AG04450 (cell line): Measurements from ENCODE around the gene PTEN. TPM values are rescaled to one million over a fixed set of nuclear protein-coding genes. Genes with fewer than 3 reads are reported as not detected.

Experiments
- CTCF ChIA-PET: fragments of 300-600, 350-600 bp; formaldehyde crosslinking; extraction: SDS; loops from one replicate; lab custom pipeline; 2022; ENCODE audit warnings: antibody characterized with exemption, inconsistent platforms; lab: Charles Lee
- POLR2A ChIA-PET: fragments of 350-600 bp; formaldehyde crosslinking; extraction: SDS; loops from one replicate; lab custom pipeline; 2021; ENCODE audit warnings: antibody characterized with exemption, inconsistent platforms; lab: Yijun Ruan, JAX
- DNase-seq: peaks from one replicate; pipeline ENCODE4 v3.0.0-alpha.2; 2011; ENCODE audit warnings: low read depth, low spot score
- H3K27ac ChIP-seq: one replicate; pipeline ENCODE4 v1.5.1; 2012; ENCODE audit warnings: low read depth, low read length, control low read depth
- H3K27me3 ChIP-seq: one replicate; pipeline ENCODE4 v1.6.0; 2012; ENCODE audit warnings: low read length; ENCODE audit not compliant: control insufficient read depth, insufficient read depth
- H3K4me3 ChIP-seq: 2 replicates; pipeline ENCODE4 v1.5.1; 2011; ENCODE audit warnings: mild to moderate bottlenecking, low read depth, low read length, control low read depth
- H3K9me3 ChIP-seq: 2 replicates; pipeline ENCODE4 v1.5.1; 2012; ENCODE audit warnings: low read length; ENCODE audit not compliant: control insufficient read depth, insufficient read depth
- polyA plus RNA-seq: library from polyadenylated mRNA; depleted of rRNA; stranded (reverse); fragments of >200 nt; gene quantifications from 2 replicates; pipeline ENCODE4 v1.2.3, GENCODE V29; 2011
- TF ChIP-seq, protein P1 (sequence below): IDR thresholded peaks from 2 replicates; pipeline ENCODE4 v1.5.1; 2011; ENCODE audit warnings: low read depth, low read length, control low read depth, inconsistent platforms

Gene PTEN
- polyA plus RNA-seq, 1 experiment: 96.1 TPM

GRCh38 chr10:87928996-87929395 is 65.6 kb downstream of the PTEN start:
- no peak for DNase-seq
- Histone ChIP-seq H3K9me3 (no peaks in the 10 kb centered on the region), H3K4me3 (no peak overlapping the region), H3K27me3 (no peaks in the 10 kb centered on the region), H3K27ac (no peak overlapping the region)
- ChIA-PET POLR2A (no interaction called here), CTCF (no interaction called here)
- TF ChIP-seq, protein P1, sequence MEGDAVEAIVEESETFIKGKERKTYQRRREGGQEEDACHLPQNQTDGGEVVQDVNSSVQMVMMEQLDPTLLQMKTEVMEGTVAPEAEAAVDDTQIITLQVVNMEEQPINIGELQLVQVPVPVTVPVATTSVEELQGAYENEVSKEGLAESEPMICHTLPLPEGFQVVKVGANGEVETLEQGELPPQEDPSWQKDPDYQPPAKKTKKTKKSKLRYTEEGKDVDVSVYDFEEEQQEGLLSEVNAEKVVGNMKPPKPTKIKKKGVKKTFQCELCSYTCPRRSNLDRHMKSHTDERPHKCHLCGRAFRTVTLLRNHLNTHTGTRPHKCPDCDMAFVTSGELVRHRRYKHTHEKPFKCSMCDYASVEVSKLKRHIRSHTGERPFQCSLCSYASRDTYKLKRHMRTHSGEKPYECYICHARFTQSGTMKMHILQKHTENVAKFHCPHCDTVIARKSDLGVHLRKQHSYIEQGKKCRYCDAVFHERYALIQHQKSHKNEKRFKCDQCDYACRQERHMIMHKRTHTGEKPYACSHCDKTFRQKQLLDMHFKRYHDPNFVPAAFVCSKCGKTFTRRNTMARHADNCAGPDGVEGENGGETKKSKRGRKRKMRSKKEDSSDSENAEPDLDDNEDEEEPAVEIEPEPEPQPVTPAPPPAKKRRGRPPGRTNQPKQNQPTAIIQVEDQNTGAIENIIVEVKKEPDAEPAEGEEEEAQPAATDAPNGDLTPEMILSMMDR: no peak

DNA sequence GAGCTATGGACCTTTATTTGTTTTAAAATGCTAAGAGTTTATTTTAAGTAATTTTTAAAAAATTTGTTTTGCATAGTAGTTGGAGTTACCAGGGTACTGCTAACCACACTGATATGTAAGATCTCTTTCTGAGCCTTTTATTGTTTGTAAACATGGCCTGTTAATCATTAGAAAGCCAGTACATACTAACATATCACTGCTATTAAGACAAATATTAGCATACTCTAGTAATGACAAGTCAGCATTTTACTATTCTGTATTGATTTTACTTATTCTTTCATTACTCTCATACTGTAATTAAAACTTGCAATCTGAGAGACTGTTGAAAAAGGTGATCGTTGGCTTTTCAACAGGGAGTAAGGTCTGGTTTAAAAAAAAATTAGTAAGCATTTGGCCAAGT is 66.7 kb downstream of the PTEN start:
- TF ChIP-seq, protein P1: no peak
- CTCF ChIA-PET: interaction anchor here (0.6 kb wide), 1 partner anchor 250 kb away, joined by 3 read pairs; no protein-coding TSS in a partner anchor
- no peak overlapping the region for H3K27ac ChIP-seq
- no peak overlapping the region for H3K4me3 ChIP-seq
- POLR2A ChIA-PET: no interaction called here
- no peaks in the 10 kb centered on the region for H3K9me3 ChIP-seq
- no peak for DNase-seq
- no peaks in the 10 kb centered on the region for H3K27me3 ChIP-seq

GRCh38 chr10:87930934-87931835 is 67.8 kb downstream of the PTEN start:
- ChIA-PET CTCF (no interaction called here), POLR2A (no interaction called here)
- TF ChIP-seq, protein P1: no peak
- Histone ChIP-seq H3K4me3 (no peak overlapping the region), H3K9me3 (no peaks in the 10 kb centered on the region), H3K27me3 (no peaks in the 10 kb centered on the region), H3K27ac (no peak overlapping the region)
- DNase-seq: no peak

DNA sequence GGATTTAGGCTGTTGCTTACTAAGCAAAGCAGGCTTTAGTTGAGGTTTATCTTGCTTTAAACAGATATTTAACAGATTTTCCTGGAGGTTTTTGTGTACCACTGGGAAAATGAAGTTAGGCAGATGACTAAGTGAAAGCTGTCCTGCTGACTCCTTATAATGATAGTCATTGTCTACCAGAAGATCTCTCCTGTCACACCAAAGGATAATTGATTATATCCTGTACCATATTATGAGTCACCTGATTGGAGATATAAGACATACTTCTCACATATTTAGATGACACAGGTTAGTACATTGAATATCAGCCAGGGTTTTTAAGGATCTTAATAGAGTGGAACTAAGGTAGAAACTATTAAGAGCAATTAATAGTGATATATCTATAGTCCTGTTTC is 68.4 kb downstream of the PTEN start:
- TF ChIP-seq, protein P1: no peak
- H3K4me3 ChIP-seq: no peak overlapping the region
- CTCF ChIA-PET: no interaction called here

More for the DNA sequence above, 68.4 kb downstream of the PTEN start:
- POLR2A ChIA-PET: no interaction called here
- H3K27me3 ChIP-seq: no peaks in the 10 kb centered on the region
- no peak overlapping the region for H3K27ac ChIP-seq
- no peaks in the 10 kb centered on the region for H3K9me3 ChIP-seq
- DNase-seq: no peak
